HEK293 (cell line): Measurements from ENCODE around the gene SMURF2.

Source experiments
- CTCF ChIA-PET: fragments of 350-600 bp; formaldehyde crosslinking; extraction: SDS; loops from one replicate; lab custom pipeline; 2021; ENCODE audit warnings: antibody characterized with exemption; lab: Yijun Ruan, JAX
- POLR2A ChIA-PET: fragments of 300-600 bp; formaldehyde crosslinking; extraction: SDS; loops from one replicate; lab custom pipeline; 2020; ENCODE audit warnings: antibody characterized with exemption, inconsistent platforms; lab: Yijun Ruan, JAX
- H3K27ac ChIP-seq: fragments of 200-500 bp; sonication (Bioruptor generic); 2 replicates; pipeline ENCODE4 v1.5.1; 2014; ENCODE audit warnings: low read depth, low read length, control low read depth, inconsistent platforms; ENCODE audit errors: extremely low read depth
- H3K36me3 ChIP-seq, 2 experiments: fragments of 200-500 bp in 1 of 2; sonication (Bioruptor generic) in 1 of 2; 1 replicate in 1 of 2; 2 replicates in 1 of 2; pipeline ENCODE4 v1.5.1; 2014 to 2017; ENCODE audit warnings: inconsistent platforms in 2 of 2, low read length in 2 of 2; ENCODE audit not compliant: control insufficient read depth in 2 of 2, insufficient read depth in 1 of 2
- H3K4me1 ChIP-seq: fragments of 200-500 bp; sonication (Bioruptor generic); 2 replicates; pipeline ENCODE4 v1.5.1; 2014; ENCODE audit warnings: mild to moderate bottlenecking, low read length, inconsistent platforms; ENCODE audit not compliant: control insufficient read depth, insufficient read depth
- H3K4me3 ChIP-seq: 2 replicates; pipeline ENCODE4 v1.5.1; 2011; ENCODE audit warnings: low read depth, mild to moderate bottlenecking, control low read depth, low read length, moderate library complexity
- H3K9me3 ChIP-seq: fragments of 200-500 bp; sonication (Bioruptor generic); 2 replicates; pipeline ENCODE4 v1.5.1; 2014; ENCODE audit warnings: low read depth, low read length, inconsistent platforms; ENCODE audit not compliant: control insufficient read depth, insufficient read depth
- KLF9 ChIP-seq: fragments of 450-650 bp; formaldehyde crosslinking; IDR thresholded peaks from 2 replicates; pipeline ENCODE4 v1.5.1; 2016; ENCODE audit warnings: missing biosample characterization, missing genetic modification characterization, low read depth
- SCRT2 ChIP-seq: fragments of 450-650 bp; formaldehyde crosslinking; IDR thresholded peaks from 2 replicates; pipeline ENCODE4 v1.5.1; 2016; ENCODE audit warnings: missing biosample characterization, missing genetic modification characterization
- ZFP3 ChIP-seq: fragments of 450-650 bp; formaldehyde crosslinking; IDR thresholded peaks from 2 replicates; pipeline ENCODE4 v1.5.1; 2016; ENCODE audit warnings: low read depth, missing biosample characterization, missing genetic modification characterization
- ZFP41 ChIP-seq: fragments of 450-650 bp; formaldehyde crosslinking; IDR thresholded peaks from 2 replicates; pipeline ENCODE4 v1.5.1; 2016; ENCODE audit warnings: missing biosample characterization, missing genetic modification characterization, borderline replicate concordance
- ZNF10 ChIP-seq: fragments of 450-650 bp; formaldehyde crosslinking; IDR thresholded peaks from 2 replicates; pipeline ENCODE4 v1.5.1; 2017; ENCODE audit warnings: missing biosample characterization, missing genetic modification characterization
- ZNF2 ChIP-seq: fragments of 450-650 bp; formaldehyde crosslinking; IDR thresholded peaks from 2 replicates; pipeline ENCODE4 v1.5.1; 2016; ENCODE audit warnings: missing biosample characterization, missing genetic modification characterization
- ZNF23 ChIP-seq: fragments of 450-650 bp; formaldehyde crosslinking; IDR thresholded peaks from 2 replicates; pipeline ENCODE4 v1.5.1; 2016; ENCODE audit warnings: missing biosample characterization, missing genetic modification characterization, borderline replicate concordance
- ZNF324 ChIP-seq: fragments of 450-650 bp; formaldehyde crosslinking; IDR thresholded peaks from 2 replicates; pipeline ENCODE4 v1.5.1; 2016; ENCODE audit warnings: missing biosample characterization, missing genetic modification characterization
- ZNF335 ChIP-seq: fragments of 450-650 bp; formaldehyde crosslinking; conservative IDR thresholded peaks from 2 replicates; pipeline ENCODE4 v1.5.1; 2016; ENCODE audit warnings: missing biosample characterization, missing genetic modification characterization
- ZNF747 ChIP-seq: fragments of 450-650 bp; formaldehyde crosslinking; IDR thresholded peaks from 2 replicates; pipeline ENCODE4 v1.5.1; 2016; ENCODE audit warnings: missing biosample characterization, missing genetic modification characterization
- ZNF768 ChIP-seq: fragments of 450-650 bp; formaldehyde crosslinking; IDR thresholded peaks from 2 replicates; pipeline ENCODE4 v1.5.1; 2018; ENCODE audit warnings: missing biosample characterization, mild to moderate bottlenecking, missing genetic modification characterization
- TF ChIP-seq, protein P1 (sequence below): fragments of 450-650 bp; formaldehyde crosslinking; IDR thresholded peaks from 2 replicates; pipeline ENCODE4 v1.5.1; 2017; ENCODE audit warnings: missing biosample characterization, missing genetic modification characterization
- TF ChIP-seq, protein P2 (sequence below): fragments of 450-650 bp; formaldehyde crosslinking; IDR thresholded peaks from 2 replicates; pipeline ENCODE4 v1.5.1; 2016; ENCODE audit warnings: missing biosample characterization, missing genetic modification characterization
- TF ChIP-seq, protein P3 (sequence below): fragments of 450-650 bp; formaldehyde crosslinking; conservative IDR thresholded peaks from 2 replicates; pipeline ENCODE4 v1.5.1; 2016; ENCODE audit warnings: low read depth, missing biosample characterization, missing genetic modification characterization
- TF ChIP-seq, protein P4 (sequence below): fragments of 450-650 bp; formaldehyde crosslinking; IDR thresholded peaks from 2 replicates; pipeline ENCODE4; 2016; ENCODE audit warnings: missing biosample characterization, missing genetic modification characterization
- TF ChIP-seq, protein P5 (sequence below): fragments of 450-650 bp; formaldehyde crosslinking; IDR thresholded peaks from 2 replicates; pipeline ENCODE4 v1.5.1; 2016; ENCODE audit warnings: missing biosample characterization, missing genetic modification characterization
- TF ChIP-seq, protein P6 (sequence below): fragments of 450-650 bp; formaldehyde crosslinking; conservative IDR thresholded peaks from 2 replicates; pipeline ENCODE4 v1.5.1; 2016; ENCODE audit warnings: low read depth, missing biosample characterization, missing genetic modification characterization

SMURF2 gene

DNA sequence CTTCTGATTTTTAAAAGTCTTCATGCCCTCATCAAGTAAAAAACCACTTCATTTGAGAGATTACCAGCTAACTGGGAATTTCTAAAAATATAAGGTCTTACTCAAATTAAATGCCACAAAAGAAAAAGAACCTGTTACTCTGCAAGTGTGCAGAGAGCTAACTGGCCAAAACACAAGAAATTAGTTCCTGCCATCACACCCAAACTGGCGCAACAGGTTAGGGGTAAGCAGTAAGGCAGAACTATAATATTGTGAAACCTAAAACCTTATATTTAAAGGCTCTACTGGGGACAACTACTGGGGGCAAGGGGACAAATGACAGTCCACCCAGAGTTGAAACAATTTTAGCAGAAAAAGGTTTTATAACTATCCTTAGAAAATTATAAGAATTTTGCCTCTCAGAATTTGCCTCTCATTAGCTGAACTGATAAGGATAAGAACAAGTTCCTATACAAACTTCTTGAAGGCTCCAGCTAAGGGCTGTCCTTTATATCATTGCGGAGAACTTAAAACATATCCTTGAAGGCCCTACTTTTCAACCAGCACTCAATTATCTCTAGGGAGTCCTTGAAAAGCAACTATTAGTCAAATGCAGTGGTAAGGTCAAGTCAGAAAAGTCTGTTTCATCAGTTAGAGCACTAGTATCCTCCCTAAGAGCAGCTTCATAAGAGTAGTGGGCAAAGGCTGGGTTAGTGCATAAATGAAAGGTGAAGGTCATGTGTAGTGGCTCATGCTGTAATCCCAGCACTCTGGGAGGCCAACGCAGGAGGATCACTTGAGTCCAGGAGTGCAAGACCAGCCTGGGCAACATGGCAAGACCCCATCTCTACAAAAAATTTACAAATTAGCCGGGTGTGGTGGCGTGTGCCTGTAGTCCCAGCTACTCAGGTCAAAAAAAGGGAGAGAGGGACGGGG, 31.5 kb downstream of the SMURF2 start (continued):
- TF ChIP-seq, protein P1, sequence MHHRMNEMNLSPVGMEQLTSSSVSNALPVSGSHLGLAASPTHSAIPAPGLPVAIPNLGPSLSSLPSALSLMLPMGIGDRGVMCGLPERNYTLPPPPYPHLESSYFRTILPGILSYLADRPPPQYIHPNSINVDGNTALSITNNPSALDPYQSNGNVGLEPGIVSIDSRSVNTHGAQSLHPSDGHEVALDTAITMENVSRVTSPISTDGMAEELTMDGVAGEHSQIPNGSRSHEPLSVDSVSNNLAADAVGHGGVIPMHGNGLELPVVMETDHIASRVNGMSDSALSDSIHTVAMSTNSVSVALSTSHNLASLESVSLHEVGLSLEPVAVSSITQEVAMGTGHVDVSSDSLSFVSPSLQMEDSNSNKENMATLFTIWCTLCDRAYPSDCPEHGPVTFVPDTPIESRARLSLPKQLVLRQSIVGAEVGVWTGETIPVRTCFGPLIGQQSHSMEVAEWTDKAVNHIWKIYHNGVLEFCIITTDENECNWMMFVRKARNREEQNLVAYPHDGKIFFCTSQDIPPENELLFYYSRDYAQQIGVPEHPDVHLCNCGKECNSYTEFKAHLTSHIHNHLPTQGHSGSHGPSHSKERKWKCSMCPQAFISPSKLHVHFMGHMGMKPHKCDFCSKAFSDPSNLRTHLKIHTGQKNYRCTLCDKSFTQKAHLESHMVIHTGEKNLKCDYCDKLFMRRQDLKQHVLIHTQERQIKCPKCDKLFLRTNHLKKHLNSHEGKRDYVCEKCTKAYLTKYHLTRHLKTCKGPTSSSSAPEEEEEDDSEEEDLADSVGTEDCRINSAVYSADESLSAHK, result peak; percentile 36; the same call in 1 of the 2 replicates
- TF ChIP-seq SCRT2 (tag by site-specific recombination), result peak; percentile 81
- TF ChIP-seq, protein P2, sequence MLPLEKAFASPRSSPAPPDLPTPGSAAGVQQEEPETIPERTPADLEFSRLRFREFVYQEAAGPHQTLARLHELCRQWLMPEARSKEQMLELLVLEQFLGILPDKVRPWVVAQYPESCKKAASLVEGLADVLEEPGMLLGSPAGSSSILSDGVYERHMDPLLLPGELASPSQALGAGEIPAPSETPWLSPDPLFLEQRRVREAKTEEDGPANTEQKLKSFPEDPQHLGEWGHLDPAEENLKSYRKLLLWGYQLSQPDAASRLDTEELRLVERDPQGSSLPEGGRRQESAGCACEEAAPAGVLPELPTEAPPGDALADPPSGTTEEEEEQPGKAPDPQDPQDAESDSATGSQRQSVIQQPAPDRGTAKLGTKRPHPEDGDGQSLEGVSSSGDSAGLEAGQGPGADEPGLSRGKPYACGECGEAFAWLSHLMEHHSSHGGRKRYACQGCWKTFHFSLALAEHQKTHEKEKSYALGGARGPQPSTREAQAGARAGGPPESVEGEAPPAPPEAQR (tag by site-specific recombination), result no peak
- TF ChIP-seq, protein P3, sequence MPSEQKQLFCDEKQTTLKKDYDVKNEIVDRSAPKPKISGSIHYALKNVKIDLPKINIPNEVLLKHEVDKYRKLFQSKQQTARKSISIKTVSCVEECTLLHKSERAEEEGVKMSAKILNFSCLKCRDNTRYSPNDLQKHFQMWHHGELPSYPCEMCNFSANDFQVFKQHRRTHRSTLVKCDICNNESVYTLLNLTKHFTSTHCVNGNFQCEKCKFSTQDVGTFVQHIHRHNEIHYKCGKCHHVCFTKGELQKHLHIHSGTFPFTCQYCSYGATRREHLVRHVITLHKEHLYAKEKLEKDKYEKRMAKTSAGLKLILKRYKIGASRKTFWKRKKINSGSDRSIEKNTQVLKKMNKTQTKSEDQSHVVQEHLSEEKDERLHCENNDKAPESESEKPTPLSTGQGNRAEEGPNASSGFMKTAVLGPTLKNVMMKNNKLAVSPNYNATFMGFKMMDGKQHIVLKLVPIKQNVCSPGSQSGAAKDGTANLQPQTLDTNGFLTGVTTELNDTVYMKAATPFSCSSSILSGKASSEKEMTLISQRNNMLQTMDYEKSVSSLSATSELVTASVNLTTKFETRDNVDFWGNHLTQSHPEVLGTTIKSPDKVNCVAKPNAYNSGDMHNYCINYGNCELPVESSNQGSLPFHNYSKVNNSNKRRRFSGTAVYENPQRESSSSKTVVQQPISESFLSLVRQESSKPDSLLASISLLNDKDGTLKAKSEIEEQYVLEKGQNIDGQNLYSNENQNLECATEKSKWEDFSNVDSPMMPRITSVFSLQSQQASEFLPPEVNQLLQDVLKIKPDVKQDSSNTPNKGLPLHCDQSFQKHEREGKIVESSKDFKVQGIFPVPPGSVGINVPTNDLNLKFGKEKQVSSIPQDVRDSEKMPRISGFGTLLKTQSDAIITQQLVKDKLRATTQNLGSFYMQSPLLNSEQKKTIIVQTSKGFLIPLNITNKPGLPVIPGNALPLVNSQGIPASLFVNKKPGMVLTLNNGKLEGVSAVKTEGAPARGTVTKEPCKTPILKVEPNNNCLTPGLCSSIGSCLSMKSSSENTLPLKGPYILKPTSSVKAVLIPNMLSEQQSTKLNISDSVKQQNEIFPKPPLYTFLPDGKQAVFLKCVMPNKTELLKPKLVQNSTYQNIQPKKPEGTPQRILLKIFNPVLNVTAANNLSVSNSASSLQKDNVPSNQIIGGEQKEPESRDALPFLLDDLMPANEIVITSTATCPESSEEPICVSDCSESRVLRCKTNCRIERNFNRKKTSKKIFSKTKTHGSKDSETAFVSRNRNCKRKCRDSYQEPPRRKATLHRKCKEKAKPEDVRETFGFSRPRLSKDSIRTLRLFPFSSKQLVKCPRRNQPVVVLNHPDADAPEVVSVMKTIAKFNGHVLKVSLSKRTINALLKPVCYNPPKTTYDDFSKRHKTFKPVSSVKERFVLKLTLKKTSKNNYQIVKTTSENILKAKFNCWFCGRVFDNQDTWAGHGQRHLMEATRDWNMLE (tag by site-specific recombination), result no peak
- TF ChIP-seq ZNF768 (tag by site-specific recombination), result no peak
- no peak for TF ChIP-seq ZNF747 (tag by site-specific recombination)
- TF ChIP-seq, protein P4, sequence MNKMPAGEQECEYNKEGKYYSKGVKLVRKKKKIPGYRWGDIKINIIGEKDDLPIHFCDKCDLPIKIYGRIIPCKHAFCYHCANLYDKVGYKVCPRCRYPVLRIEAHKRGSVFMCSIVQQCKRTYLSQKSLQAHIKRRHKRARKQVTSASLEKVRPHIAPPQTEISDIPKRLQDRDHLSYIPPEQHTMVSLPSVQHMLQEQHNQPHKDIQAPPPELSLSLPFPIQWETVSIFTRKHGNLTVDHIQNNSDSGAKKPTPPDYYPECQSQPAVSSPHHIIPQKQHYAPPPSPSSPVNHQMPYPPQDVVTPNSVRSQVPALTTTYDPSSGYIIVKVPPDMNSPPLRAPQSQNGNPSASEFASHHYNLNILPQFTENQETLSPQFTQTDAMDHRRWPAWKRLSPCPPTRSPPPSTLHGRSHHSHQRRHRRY, result no peak
- TF ChIP-seq, all 188 proteins: peak for 4

DNA sequence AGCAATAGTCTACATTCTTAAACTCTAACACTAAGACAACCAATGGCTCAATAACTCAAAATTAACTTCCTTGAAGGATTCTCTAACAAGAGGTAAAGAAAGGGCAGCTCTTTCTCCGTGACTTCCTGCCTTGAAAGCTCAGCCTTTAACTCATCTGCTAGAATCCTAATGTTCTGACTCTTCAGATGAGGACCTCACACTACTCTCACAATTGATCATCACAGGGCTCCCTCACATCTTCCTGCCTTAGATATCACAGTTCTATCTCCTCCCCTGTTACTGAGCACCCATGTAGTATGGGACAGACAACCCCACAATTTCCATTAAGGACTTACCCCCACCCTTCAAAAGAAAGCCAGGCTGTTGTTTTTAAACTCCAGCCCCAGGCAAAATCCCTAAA, 33.5 kb downstream of the SMURF2 start:
- Histone ChIP-seq H3K36me3 (no peaks in the 10 kb centered on the region; a peak in 1 of 3 replicates), H3K4me1 (peaks cover 8% of the 10 kb centered on the region), H3K9me3 (no peaks in the 10 kb centered on the region), H3K27ac (no peak overlapping the region), H3K4me3 (no peak overlapping the region)
- CTCF ChIA-PET, result interaction anchor here (0.5 to 1.2 kb wide), 2 partner anchors 20 to 327 kb away, joined by 4 read pairs; no protein-coding TSS in a partner anchor
- POLR2A ChIA-PET, result interaction anchor here (0.5 to 1.1 kb wide), 2 partner anchors 78 to 122 kb away, joined by 3 to 10 read pairs; partner anchors contain the start of genes CEP95 and DDX5
- TF ChIP-seq ZNF324 (tag by site-specific recombination), result no peak
- TF ChIP-seq, protein P5, sequence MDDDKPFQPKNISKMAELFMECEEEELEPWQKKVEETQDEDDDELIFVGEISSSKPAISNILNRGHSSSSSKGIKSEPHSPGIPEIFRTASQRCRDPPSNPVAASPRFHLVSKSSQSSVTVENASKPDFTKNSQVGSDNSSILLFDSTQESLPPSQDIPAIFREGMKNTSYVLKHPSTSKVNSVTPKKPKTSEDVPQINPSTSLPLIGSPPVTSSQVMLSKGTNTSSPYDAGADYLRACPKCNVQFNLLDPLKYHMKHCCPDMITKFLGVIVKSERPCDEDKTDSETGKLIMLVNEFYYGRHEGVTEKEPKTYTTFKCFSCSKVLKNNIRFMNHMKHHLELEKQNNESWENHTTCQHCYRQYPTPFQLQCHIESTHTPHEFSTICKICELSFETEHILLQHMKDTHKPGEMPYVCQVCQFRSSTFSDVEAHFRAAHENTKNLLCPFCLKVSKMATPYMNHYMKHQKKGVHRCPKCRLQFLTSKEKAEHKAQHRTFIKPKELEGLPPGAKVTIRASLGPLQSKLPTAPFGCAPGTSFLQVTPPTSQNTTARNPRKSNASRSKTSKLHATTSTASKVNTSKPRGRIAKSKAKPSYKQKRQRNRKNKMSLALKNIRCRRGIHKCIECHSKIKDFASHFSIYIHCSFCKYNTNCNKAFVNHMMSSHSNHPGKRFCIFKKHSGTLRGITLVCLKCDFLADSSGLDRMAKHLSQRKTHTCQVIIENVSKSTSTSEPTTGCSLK (tag by site-specific recombination), result no peak
- TF ChIP-seq, protein P6, sequence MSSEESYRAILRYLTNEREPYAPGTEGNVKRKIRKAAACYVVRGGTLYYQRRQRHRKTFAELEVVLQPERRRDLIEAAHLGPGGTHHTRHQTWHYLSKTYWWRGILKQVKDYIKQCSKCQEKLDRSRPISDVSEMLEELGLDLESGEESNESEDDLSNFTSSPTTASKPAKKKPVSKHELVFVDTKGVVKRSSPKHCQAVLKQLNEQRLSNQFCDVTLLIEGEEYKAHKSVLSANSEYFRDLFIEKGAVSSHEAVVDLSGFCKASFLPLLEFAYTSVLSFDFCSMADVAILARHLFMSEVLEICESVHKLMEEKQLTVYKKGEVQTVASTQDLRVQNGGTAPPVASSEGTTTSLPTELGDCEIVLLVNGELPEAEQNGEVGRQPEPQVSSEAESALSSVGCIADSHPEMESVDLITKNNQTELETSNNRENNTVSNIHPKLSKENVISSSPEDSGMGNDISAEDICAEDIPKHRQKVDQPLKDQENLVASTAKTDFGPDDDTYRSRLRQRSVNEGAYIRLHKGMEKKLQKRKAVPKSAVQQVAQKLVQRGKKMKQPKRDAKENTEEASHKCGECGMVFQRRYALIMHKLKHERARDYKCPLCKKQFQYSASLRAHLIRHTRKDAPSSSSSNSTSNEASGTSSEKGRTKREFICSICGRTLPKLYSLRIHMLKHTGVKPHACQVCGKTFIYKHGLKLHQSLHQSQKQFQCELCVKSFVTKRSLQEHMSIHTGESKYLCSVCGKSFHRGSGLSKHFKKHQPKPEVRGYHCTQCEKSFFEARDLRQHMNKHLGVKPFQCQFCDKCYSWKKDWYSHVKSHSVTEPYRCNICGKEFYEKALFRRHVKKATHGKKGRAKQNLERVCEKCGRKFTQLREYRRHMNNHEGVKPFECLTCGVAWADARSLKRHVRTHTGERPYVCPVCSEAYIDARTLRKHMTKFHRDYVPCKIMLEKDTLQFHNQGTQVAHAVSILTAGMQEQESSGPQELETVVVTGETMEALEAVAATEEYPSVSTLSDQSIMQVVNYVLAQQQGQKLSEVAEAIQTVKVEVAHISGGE (tag by site-specific recombination), result no peak
- no peak for TF ChIP-seq ZNF23
- no peak for TF ChIP-seq ZNF2 (tag by site-specific recombination)
- TF ChIP-seq ZFP3, result no peak
- TF ChIP-seq ZNF10 (tag by site-specific recombination), result no peak
- TF ChIP-seq ZFP41 (tag by site-specific recombination), result no peak
- TF ChIP-seq ZNF335 (tag by site-specific recombination), result no peak
- no peak for TF ChIP-seq KLF9 (tag by site-specific recombination)
